HEK293 (cell line): ENCODE data around the gene WDR38.

ENCODE experiments used
- CTCF ChIA-PET: fragments of 350-600 bp; formaldehyde crosslinking; extraction: SDS; loops from one replicate; lab custom pipeline; 2021; ENCODE audit warnings: antibody characterized with exemption; lab: Yijun Ruan, JAX
- POLR2A ChIA-PET: fragments of 300-600 bp; formaldehyde crosslinking; extraction: SDS; loops from one replicate; lab custom pipeline; 2020; ENCODE audit warnings: antibody characterized with exemption, inconsistent platforms; lab: Yijun Ruan, JAX
- H3K27ac ChIP-seq: fragments of 200-500 bp; sonication (Bioruptor generic); 2 replicates; pipeline ENCODE4 v1.5.1; 2014; ENCODE audit warnings: low read depth, low read length, control low read depth, inconsistent platforms; ENCODE audit errors: extremely low read depth
- H3K36me3 ChIP-seq, 2 experiments: fragments of 200-500 bp in 1 of 2; sonication (Bioruptor generic) in 1 of 2; 1 replicate in 1 of 2; 2 replicates in 1 of 2; pipeline ENCODE4 v1.5.1; 2014 to 2017; ENCODE audit warnings: inconsistent platforms in 2 of 2, low read length in 2 of 2; ENCODE audit not compliant: control insufficient read depth in 2 of 2, insufficient read depth in 1 of 2
- H3K4me1 ChIP-seq: fragments of 200-500 bp; sonication (Bioruptor generic); 2 replicates; pipeline ENCODE4 v1.5.1; 2014; ENCODE audit warnings: mild to moderate bottlenecking, low read length, inconsistent platforms; ENCODE audit not compliant: control insufficient read depth, insufficient read depth
- H3K4me3 ChIP-seq: 2 replicates; pipeline ENCODE4 v1.5.1; 2011; ENCODE audit warnings: low read depth, mild to moderate bottlenecking, control low read depth, low read length, moderate library complexity
- H3K9me3 ChIP-seq: fragments of 200-500 bp; sonication (Bioruptor generic); 2 replicates; pipeline ENCODE4 v1.5.1; 2014; ENCODE audit warnings: low read depth, low read length, inconsistent platforms; ENCODE audit not compliant: control insufficient read depth, insufficient read depth
- GFI1B ChIP-seq: fragments of 450-650 bp; formaldehyde crosslinking; IDR thresholded peaks from 2 replicates; pipeline ENCODE4 v1.5.1; 2016; ENCODE audit warnings: missing biosample characterization, missing genetic modification characterization
- GLI4 ChIP-seq: fragments of 450-650 bp; formaldehyde crosslinking; IDR thresholded peaks from 2 replicates; pipeline ENCODE4 v1.5.1; 2016; ENCODE audit warnings: missing biosample characterization, missing genetic modification characterization
- KLF1 ChIP-seq: fragments of 450-650 bp; formaldehyde crosslinking; IDR thresholded peaks from 2 replicates; pipeline ENCODE4 v1.5.1; 2016; ENCODE audit warnings: missing biosample characterization, missing genetic modification characterization
- SALL2 ChIP-seq: fragments of 450-650 bp; formaldehyde crosslinking; IDR thresholded peaks from 2 replicates; pipeline ENCODE4 v1.5.0; 2017; ENCODE audit warnings: missing biosample characterization, mild to moderate bottlenecking, missing genetic modification characterization, borderline replicate concordance
- ZBTB21 ChIP-seq: fragments of 450-650 bp; formaldehyde crosslinking; IDR thresholded peaks from 2 replicates; pipeline ENCODE4 v1.5.1; 2017; ENCODE audit warnings: missing biosample characterization, missing genetic modification characterization
- ZIC2 ChIP-seq: fragments of 450-650 bp; formaldehyde crosslinking; IDR thresholded peaks from 2 replicates; pipeline ENCODE4 v1.5.1; 2016; ENCODE audit warnings: missing biosample characterization, missing genetic modification characterization
- ZNF114 ChIP-seq: fragments of 450-650 bp; formaldehyde crosslinking; IDR thresholded peaks from 2 replicates; pipeline ENCODE4 v1.5.0; 2017; ENCODE audit warnings: missing biosample characterization, missing genetic modification characterization
- ZNF121 ChIP-seq: fragments of 450-650 bp; formaldehyde crosslinking; IDR thresholded peaks from 2 replicates; pipeline ENCODE4 v1.5.1; 2016; ENCODE audit warnings: missing biosample characterization, missing genetic modification characterization
- ZNF148 ChIP-seq: fragments of 450-650 bp; formaldehyde crosslinking; IDR thresholded peaks from 2 replicates; pipeline ENCODE4 v1.5.0; 2017; ENCODE audit warnings: missing biosample characterization, missing genetic modification characterization, borderline replicate concordance
- ZNF157 ChIP-seq: fragments of 450-650 bp; formaldehyde crosslinking; IDR thresholded peaks from 2 replicates; pipeline ENCODE4 v1.5.1; 2016; ENCODE audit warnings: missing biosample characterization, missing genetic modification characterization
- ZNF16 ChIP-seq: fragments of 450-650 bp; formaldehyde crosslinking; IDR thresholded peaks from 2 replicates; pipeline ENCODE4 v1.5.1; 2016; ENCODE audit warnings: low read depth, missing biosample characterization, missing genetic modification characterization
- ZNF169 ChIP-seq: fragments of 450-650 bp; formaldehyde crosslinking; IDR thresholded peaks from 2 replicates; pipeline ENCODE4 v1.5.1; 2016; ENCODE audit warnings: missing biosample characterization, missing genetic modification characterization
- ZNF248 ChIP-seq: fragments of 450-650 bp; formaldehyde crosslinking; IDR thresholded peaks from 2 replicates; pipeline ENCODE4 v1.5.1; 2017; ENCODE audit warnings: missing biosample characterization, missing genetic modification characterization
- ZNF266 ChIP-seq: fragments of 450-650 bp; formaldehyde crosslinking; IDR thresholded peaks from 2 replicates; pipeline ENCODE4 v1.5.1; 2016; ENCODE audit warnings: missing biosample characterization, missing genetic modification characterization, low read depth
- ZNF302 ChIP-seq: fragments of 450-650 bp; formaldehyde crosslinking; IDR thresholded peaks from 2 replicates; pipeline ENCODE4 v1.5.1; 2016; ENCODE audit warnings: missing biosample characterization, missing genetic modification characterization, low read depth
- ZNF394 ChIP-seq: fragments of 450-650 bp; formaldehyde crosslinking; IDR thresholded peaks from 2 replicates; pipeline ENCODE4 v1.5.1; 2016; ENCODE audit warnings: missing biosample characterization, missing genetic modification characterization, mild to moderate bottlenecking, moderate library complexity, borderline replicate concordance
- ZNF548 ChIP-seq: fragments of 450-650 bp; formaldehyde crosslinking; IDR thresholded peaks from 2 replicates; pipeline ENCODE4 v1.5.1; 2016; ENCODE audit warnings: missing biosample characterization, missing genetic modification characterization
- ZNF555 ChIP-seq: fragments of 450-650 bp; formaldehyde crosslinking; conservative IDR thresholded peaks from 2 replicates; pipeline ENCODE4 v1.5.1; 2017; ENCODE audit warnings: missing biosample characterization, mild to moderate bottlenecking, missing genetic modification characterization, inconsistent platforms
- ZNF558 ChIP-seq: fragments of 450-650 bp; formaldehyde crosslinking; IDR thresholded peaks from 2 replicates; pipeline ENCODE4 v1.5.1; 2016; ENCODE audit warnings: missing biosample characterization, missing genetic modification characterization
- ZNF596 ChIP-seq: fragments of 450-650 bp; IDR thresholded peaks from 2 replicates; pipeline ENCODE4 v1.5.0; 2018; ENCODE audit warnings: missing biosample characterization, mild to moderate bottlenecking, missing genetic modification characterization, moderate library complexity
- ZNF626 ChIP-seq: fragments of 450-650 bp; sonication (Bioruptor Pico); formaldehyde crosslinking; IDR thresholded peaks from 2 replicates; pipeline ENCODE4 v1.5.1; 2018; ENCODE audit warnings: missing biosample characterization, missing genetic modification characterization, inconsistent platforms
- ZNF660 ChIP-seq: fragments of 450-650 bp; IDR thresholded peaks from 2 replicates; pipeline ENCODE4 v1.5.1; 2018; ENCODE audit warnings: missing biosample characterization, mild to moderate bottlenecking, missing genetic modification characterization
- ZNF664 ChIP-seq: fragments of 450-650 bp; formaldehyde crosslinking; IDR thresholded peaks from 2 replicates; pipeline ENCODE4 v1.5.1; 2016; ENCODE audit warnings: missing biosample characterization, missing genetic modification characterization
- ZSCAN16 ChIP-seq: fragments of 450-650 bp; formaldehyde crosslinking; IDR thresholded peaks from 2 replicates; pipeline ENCODE4 v1.5.1; 2016; ENCODE audit warnings: missing biosample characterization, missing genetic modification characterization
- ZSCAN18 ChIP-seq: fragments of 450-650 bp; formaldehyde crosslinking; IDR thresholded peaks from 2 replicates; pipeline ENCODE4 v1.5.1; 2016; ENCODE audit warnings: missing biosample characterization, missing genetic modification characterization
- TF ChIP-seq, protein P1 (sequence below): fragments of 450-650 bp; formaldehyde crosslinking; IDR thresholded peaks from 2 replicates; pipeline ENCODE4 v1.5.1; 2016; ENCODE audit warnings: missing biosample characterization, missing genetic modification characterization
- TF ChIP-seq, protein P2 (sequence below): fragments of 450-650 bp; formaldehyde crosslinking; IDR thresholded peaks from 2 replicates; pipeline ENCODE4 v1.5.1; 2016; ENCODE audit warnings: missing biosample characterization, missing genetic modification characterization

The WDR38 gene

DNA sequence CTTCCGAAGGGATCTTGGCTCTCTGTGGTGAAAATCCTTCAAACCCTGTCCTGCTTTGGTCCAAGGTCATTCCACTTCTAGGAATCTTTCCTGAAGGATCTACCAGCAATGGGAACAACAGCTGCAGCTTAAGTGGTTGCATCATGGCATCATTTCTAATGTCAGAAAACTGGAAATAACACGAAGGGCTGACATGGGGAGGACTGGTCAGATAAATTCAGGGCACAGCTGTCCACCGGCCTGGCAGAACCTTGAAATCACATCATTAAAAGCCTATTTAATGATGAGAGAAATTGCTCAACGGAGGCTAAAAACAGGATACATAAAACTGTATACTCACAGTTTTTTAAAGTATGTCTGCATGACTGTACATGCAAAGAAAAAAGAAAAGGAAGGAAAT, 48.1 kb upstream of the WDR38 start:
- H3K4me1 ChIP-seq: no peaks in the 10 kb centered on the region
- H3K36me3 ChIP-seq: no peaks in the 10 kb centered on the region
- H3K27ac ChIP-seq: no peak overlapping the region
- H3K4me3 ChIP-seq: no peak overlapping the region
- ChIA-PET POLR2A (interaction anchor here (1.1 kb wide), 1 partner anchor 57 kb away, joined by 3 read pairs; no protein-coding TSS in a partner anchor), CTCF (interaction anchor here (1.2 to 10.0 kb wide), 2 partner anchors 31 to 46 kb away, joined by 3 to 97 read pairs; partner anchors contain the start of genes NR6A1 and OLFML2A)
- TF ChIP-seq GFI1B (tag by site-specific recombination) (no peak), ZNF121 (no peak), ZNF548 (tag by site-specific recombination) (no peak), KLF1 (tag by site-specific recombination) (no peak), ZNF664 (tag by site-specific recombination) (no peak), ZSCAN18 (tag by site-specific recombination) (no peak), ZNF555 (tag by site-specific recombination) (no peak), ZNF157 (tag by site-specific recombination) (no peak)
- H3K9me3 ChIP-seq: no peaks in the 10 kb centered on the region

DNA sequence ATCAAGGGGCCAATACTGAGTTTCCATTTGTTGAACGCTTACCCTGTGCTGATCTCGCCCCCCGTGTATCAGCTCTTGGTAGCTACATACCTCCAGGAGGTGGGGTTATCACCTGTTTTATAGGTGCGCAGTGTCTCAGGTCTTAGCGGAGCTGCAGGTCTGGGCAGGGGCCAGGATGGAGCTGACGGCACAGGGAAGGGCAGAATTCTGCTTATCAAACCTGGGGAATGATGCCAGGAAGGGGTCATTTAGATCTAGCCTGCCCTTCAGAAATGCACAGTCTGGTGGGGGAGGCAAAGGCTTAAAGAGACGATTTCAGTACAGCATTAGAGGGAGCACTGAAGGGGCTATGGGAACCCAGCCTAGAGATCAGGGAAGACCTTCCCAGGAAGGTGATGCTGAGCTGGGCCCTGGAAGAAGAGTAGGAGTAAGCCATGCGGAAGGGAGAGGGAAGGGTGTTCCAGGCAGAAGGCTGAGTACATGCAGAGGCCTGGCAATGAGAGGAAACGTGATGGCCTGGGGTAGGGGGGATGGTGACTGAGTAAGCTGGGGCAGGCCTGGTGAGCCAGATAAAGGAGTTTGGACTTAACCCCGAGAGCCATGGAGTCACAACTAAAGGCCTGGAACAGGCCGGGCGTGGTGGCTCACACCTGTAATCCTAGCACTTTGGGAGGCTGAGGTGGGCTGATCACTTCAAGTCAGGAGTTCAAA, 44.9 kb upstream of the WDR38 start:
- TF ChIP-seq SALL2 (tag by site-specific recombination): no peak
- TF ChIP-seq, protein P1, sequence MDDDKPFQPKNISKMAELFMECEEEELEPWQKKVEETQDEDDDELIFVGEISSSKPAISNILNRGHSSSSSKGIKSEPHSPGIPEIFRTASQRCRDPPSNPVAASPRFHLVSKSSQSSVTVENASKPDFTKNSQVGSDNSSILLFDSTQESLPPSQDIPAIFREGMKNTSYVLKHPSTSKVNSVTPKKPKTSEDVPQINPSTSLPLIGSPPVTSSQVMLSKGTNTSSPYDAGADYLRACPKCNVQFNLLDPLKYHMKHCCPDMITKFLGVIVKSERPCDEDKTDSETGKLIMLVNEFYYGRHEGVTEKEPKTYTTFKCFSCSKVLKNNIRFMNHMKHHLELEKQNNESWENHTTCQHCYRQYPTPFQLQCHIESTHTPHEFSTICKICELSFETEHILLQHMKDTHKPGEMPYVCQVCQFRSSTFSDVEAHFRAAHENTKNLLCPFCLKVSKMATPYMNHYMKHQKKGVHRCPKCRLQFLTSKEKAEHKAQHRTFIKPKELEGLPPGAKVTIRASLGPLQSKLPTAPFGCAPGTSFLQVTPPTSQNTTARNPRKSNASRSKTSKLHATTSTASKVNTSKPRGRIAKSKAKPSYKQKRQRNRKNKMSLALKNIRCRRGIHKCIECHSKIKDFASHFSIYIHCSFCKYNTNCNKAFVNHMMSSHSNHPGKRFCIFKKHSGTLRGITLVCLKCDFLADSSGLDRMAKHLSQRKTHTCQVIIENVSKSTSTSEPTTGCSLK (tag by site-specific recombination): no peak
- no peak for TF ChIP-seq ZNF394 (tag by site-specific recombination)
- no peak for TF ChIP-seq ZNF660 (tag by site-specific recombination)
- no peak for TF ChIP-seq GLI4 (tag by site-specific recombination)
- TF ChIP-seq ZSCAN16 (tag by site-specific recombination): no peak
- TF ChIP-seq ZNF16: no peak
- no peak for TF ChIP-seq ZNF169 (tag by site-specific recombination)
- no peak for TF ChIP-seq ZNF266 (tag by site-specific recombination)
- no peak for TF ChIP-seq ZNF558
- TF ChIP-seq ZIC2 (tag by site-specific recombination): no peak
- no peak for TF ChIP-seq ZBTB21 (tag by site-specific recombination)
- no peak for TF ChIP-seq ZNF664 (tag by site-specific recombination)
- TF ChIP-seq ZNF114 (tag by site-specific recombination): no peak
- TF ChIP-seq ZNF596 (tag by site-specific recombination): no peak
- TF ChIP-seq ZNF302 (tag by site-specific recombination): no peak
- TF ChIP-seq ZNF248: no peak
- TF ChIP-seq, protein P2, sequence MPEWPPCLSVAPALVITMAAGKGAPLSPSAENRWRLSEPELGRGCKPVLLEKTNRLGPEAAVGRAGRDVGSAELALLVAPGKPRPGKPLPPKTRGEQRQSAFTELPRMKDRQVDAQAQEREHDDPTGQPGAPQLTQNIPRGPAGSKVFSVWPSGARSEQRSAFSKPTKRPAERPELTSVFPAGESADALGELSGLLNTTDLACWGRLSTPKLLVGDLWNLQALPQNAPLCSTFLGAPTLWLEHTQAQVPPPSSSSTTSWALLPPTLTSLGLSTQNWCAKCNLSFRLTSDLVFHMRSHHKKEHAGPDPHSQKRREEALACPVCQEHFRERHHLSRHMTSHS (tag by site-specific recombination): no peak
- no peak for TF ChIP-seq ZNF148 (tag by site-specific recombination)
- TF ChIP-seq ZNF626 (tag by site-specific recombination): no peak
- Histone ChIP-seq H3K4me3 (no peak overlapping the region), H3K27ac (no peak overlapping the region), H3K36me3 (no peaks in the 10 kb centered on the region), H3K9me3 (no peaks in the 10 kb centered on the region), H3K4me1 (0 out of 2 replicates have a peak, but pooled peaks cover 3% of the 10 kb centered on the region)
- ChIA-PET POLR2A (interaction anchor here (1.5 kb wide), 1 partner anchor 9 kb away, joined by 5 read pairs; no protein-coding TSS in a partner anchor), CTCF (interaction anchor here (1.7 to 10.0 kb wide), 2 partner anchors 13 to 34 kb away, joined by 10 to 97 read pairs; partner anchors contain the start of genes NR6A1 and OLFML2A)
